ENCODE results near the gene SPNS1. TPM values are rescaled to one million over a fixed set of nuclear protein-coding genes. Genes with fewer than 3 reads are reported as not detected.
"Not testable (repeated sequence)": the region's sequence is repeated elsewhere in the genome, so short reads cannot be mapped to it uniquely, and the experiment has no call there.

SPNS1 gene
- total and polyA plus RNA-seq, 3 experiments from 2014 or later: 33.2 to 40.9 (median 36.5) TPM

GRCh38 chr16:29004496-29005139 is 30.0 kb downstream of the SPNS1 start:
- H3K4me1 Mint-ChIP-seq: peaks cover 23 to 33% (median 30%) of the 10 kb centered on the region in 3 donors
- H3K27ac ChIP-seq (ENCODE audit: low read depth, low read length); H3K27ac Mint-ChIP-seq; H3K4me3 Mint-ChIP-seq; H3K27me3 Mint-ChIP-seq; POLR2A ChIA-PET; H3K36me3 Mint-ChIP-seq; CTCF ChIA-PET; H3K9me3 Mint-ChIP-seq; H3K36me3 ChIP-seq (ENCODE audit: insufficient read depth, low read length); H3K27me3 ChIP-seq (ENCODE audit: insufficient read depth, low read length, poor library complexity, severe bottlenecking); H3K4me3 ChIP-seq (ENCODE audit: low read length); DNase-seq; H3K9me3 ChIP-seq (ENCODE audit: low read length): not testable (repeated sequence)
- peaks cover 28% of the 10 kb centered on the region for H3K4me1 ChIP-seq (ENCODE audit: insufficient read depth, low read length)

- peaks cover 36 to 52% (median 51%) of the 10 kb centered on the region in 3 donors for H3K4me1 Mint-ChIP-seq
- no peaks in the 10 kb centered on the region for H3K27me3 ChIP-seq (ENCODE audit: insufficient read depth, low read length, poor library complexity, severe bottlenecking)
These were observed 33.4 kb downstream of the SPNS1 start for GRCh38 chr16:29007730-29008593.

GRCh38 chr16:29009050-29009837 is 34.7 kb downstream of the SPNS1 start:
- ChIA-PET CTCF (interaction anchor here (1.6 kb wide), 1 partner anchor 35 kb away, joined by 3 read pairs; no protein-coding TSS in a partner anchor), POLR2A (interaction anchor here (2.2 kb wide), 1 partner anchor 23 kb away, joined by 17 read pairs; the partner anchor contains the start of gene LAT)
- Mint-ChIP-seq H3K9me3 (no peaks in the 10 kb centered on the region), H3K27me3 (no peaks in the 10 kb centered on the region), H3K4me1 (peaks cover 44 to 64% (median 63%) of the 10 kb centered on the region in 3 donors), H3K36me3 (peaks cover 0 to 2% (median 0%) of the 10 kb centered on the region in 3 donors), H3K27ac (peak overlapping the region; percentile 6 to 98 (median 92)), H3K4me3 (peak overlapping the region; percentile 7 to 88 (median 67))
- H3K27me3 ChIP-seq (ENCODE audit: insufficient read depth, low read length, poor library complexity, severe bottlenecking): no peaks in the 10 kb centered on the region
- H3K36me3 ChIP-seq (ENCODE audit: insufficient read depth, low read length): no peaks in the 10 kb centered on the region
- peaks cover 63% of the 10 kb centered on the region for H3K4me1 ChIP-seq (ENCODE audit: insufficient read depth, low read length)
- H3K9me3 ChIP-seq (ENCODE audit: low read length): no peaks in the 10 kb centered on the region
- peak overlapping the region; percentile 21 for H3K4me3 ChIP-seq (ENCODE audit: low read length)
- DNase-seq: no peak
- peak overlapping the region; percentile 74 for H3K27ac ChIP-seq (ENCODE audit: low read depth, low read length)

More at GRCh38 chr16:29007730-29008593, 33.4 kb downstream of the SPNS1 start:
- Histone ChIP-seq H3K36me3 (ENCODE audit: insufficient read depth, low read length) (no peaks in the 10 kb centered on the region), H3K27ac (ENCODE audit: low read depth, low read length) (peak overlapping the region; percentile 74), H3K4me3 (ENCODE audit: low read length) (peak overlapping the region; percentile 25), H3K9me3 (ENCODE audit: low read length) (no peaks in the 10 kb centered on the region), H3K4me1 (ENCODE audit: insufficient read depth, low read length) (peaks cover 50% of the 10 kb centered on the region)
- peak in 3 of 5 donors; percentile 55 to 85 (median 66) for DNase-seq
- ChIA-PET CTCF (interaction anchor here (1.2 kb wide), 1 partner anchor 22 kb away, joined by 5 read pairs; the partner anchor contains the start of gene LAT), POLR2A (interaction anchor here (0.7 to 2.2 kb wide), 4 partner anchors 8 to 22 kb away, joined by 3 to 17 read pairs (median 4); partner anchors contain the start of gene LAT)
- Mint-ChIP-seq H3K27me3 (no peaks in the 10 kb centered on the region), H3K4me3 (peak overlapping the region in 6 of 7 donors; percentile 49 to 80 (median 64)), H3K9me3 (no peaks in the 10 kb centered on the region), H3K36me3 (peaks cover 0 to 2% (median 0%) of the 10 kb centered on the region in 3 donors), H3K27ac (peak overlapping the region; percentile 64 to 95 (median 89))

DNA sequence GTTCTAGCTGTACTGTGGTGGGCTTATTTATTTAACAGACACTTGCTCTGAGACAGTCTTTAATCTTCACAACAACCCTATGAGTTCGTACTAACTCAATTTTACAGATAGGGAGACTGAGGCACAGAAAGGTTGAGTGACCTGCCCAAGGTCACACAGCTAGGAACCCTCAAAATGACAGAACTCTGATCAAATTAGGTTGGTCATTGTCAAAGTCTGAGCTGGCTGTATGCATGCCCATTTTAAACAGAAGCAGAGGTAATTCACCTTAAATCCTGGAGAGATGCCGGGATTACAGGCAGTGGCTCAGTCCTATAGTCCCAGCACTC is 35.2 kb downstream of the SPNS1 start:
- no peaks in the 10 kb centered on the region for H3K27me3 Mint-ChIP-seq
- no peaks in the 10 kb centered on the region for H3K27me3 ChIP-seq (ENCODE audit: insufficient read depth, low read length, poor library complexity, severe bottlenecking)
- peak overlapping the region in 3 of 7 donors; percentile 9 to 67 (median 64) for H3K4me3 Mint-ChIP-seq
- peak overlapping the region; percentile 21 for H3K4me3 ChIP-seq (ENCODE audit: low read length)
- no peak for DNase-seq
- H3K36me3 Mint-ChIP-seq: peaks cover 0 to 2% (median 0%) of the 10 kb centered on the region in 3 donors
- POLR2A ChIA-PET: interaction anchor here (0.7 to 1.4 kb wide), 3 partner anchors 22 to 1420 kb away, joined by 3 to 8 read pairs (median 5); partner anchors contain the start of gene DCTPP1
- H3K4me1 Mint-ChIP-seq: peaks cover 47 to 69% (median 68%) of the 10 kb centered on the region in 3 donors
- H3K27ac Mint-ChIP-seq: peak overlapping the region in 7 of 8 donors; percentile 2 to 94 (median 87)
- no peaks in the 10 kb centered on the region for H3K9me3 Mint-ChIP-seq
- CTCF ChIA-PET: interaction anchor here (1.6 kb wide), 1 partner anchor 36 kb away, joined by 3 read pairs; no protein-coding TSS in a partner anchor
- no peaks in the 10 kb centered on the region for H3K36me3 ChIP-seq (ENCODE audit: insufficient read depth, low read length)
- no peaks in the 10 kb centered on the region for H3K9me3 ChIP-seq (ENCODE audit: low read length)
- peaks cover 64% of the 10 kb centered on the region for H3K4me1 ChIP-seq (ENCODE audit: insufficient read depth, low read length)
- peak overlapping the region; percentile 74 for H3K27ac ChIP-seq (ENCODE audit: low read depth, low read length)

- no peak for DNase-seq
- Histone ChIP-seq H3K4me1 (ENCODE audit: insufficient read depth, low read length) (peaks cover 64% of the 10 kb centered on the region), H3K36me3 (ENCODE audit: insufficient read depth, low read length) (no peaks in the 10 kb centered on the region), H3K9me3 (ENCODE audit: low read length) (no peaks in the 10 kb centered on the region), H3K27me3 (ENCODE audit: insufficient read depth, low read length, poor library complexity, severe bottlenecking) (no peaks in the 10 kb centered on the region), H3K27ac (ENCODE audit: low read depth, low read length) (no peak overlapping the region), H3K4me3 (ENCODE audit: low read length) (no peak overlapping the region)
- H3K4me3 Mint-ChIP-seq: no peak overlapping the region
- peaks cover 45 to 65% (median 65%) of the 10 kb centered on the region in 3 donors for H3K4me1 Mint-ChIP-seq
- ChIA-PET CTCF (interaction anchor here (0.9 to 1.6 kb wide), 4 partner anchors 9 to 37 kb away, joined by 3 to 4 read pairs (median 3); partner anchors contain the start of gene SPNS1), POLR2A (interaction anchor here (0.6 to 1.4 kb wide), 2 partner anchors 14 to 24 kb away, joined by 3 to 8 read pairs; no protein-coding TSS in a partner anchor)
- H3K27me3 Mint-ChIP-seq: no peaks in the 10 kb centered on the region
- peaks cover 0 to 2% (median 0%) of the 10 kb centered on the region in 3 donors for H3K36me3 Mint-ChIP-seq
- H3K9me3 Mint-ChIP-seq: no peaks in the 10 kb centered on the region
- peak overlapping the region in 4 of 8 donors; percentile 15 to 50 (median 30) for H3K27ac Mint-ChIP-seq
These were observed 36.5 kb downstream of the SPNS1 start for GRCh38 chr16:29011112-29011511.

GRCh38 chr16:29011851-29012250 is 37.3 kb downstream of the SPNS1 start:
- Mint-ChIP-seq H3K27ac (peak overlapping the region; percentile 36 to 97 (median 90)), H3K27me3 (no peaks in the 10 kb centered on the region), H3K4me3 (no peak overlapping the region), H3K9me3 (no peaks in the 10 kb centered on the region), H3K4me1 (peaks cover 45 to 63% (median 61%) of the 10 kb centered on the region in 3 donors), H3K36me3 (peaks cover 0 to 2% (median 0%) of the 10 kb centered on the region in 3 donors)
- H3K36me3 ChIP-seq (ENCODE audit: insufficient read depth, low read length): no peaks in the 10 kb centered on the region
- H3K27me3 ChIP-seq (ENCODE audit: insufficient read depth, low read length, poor library complexity, severe bottlenecking): no peaks in the 10 kb centered on the region
- DNase-seq: no peak
- no peak overlapping the region for H3K4me3 ChIP-seq (ENCODE audit: low read length)
- ChIA-PET CTCF (interaction anchor here (1.0 to 1.1 kb wide), 2 partner anchors 8 to 38 kb away, joined by 3 to 4 read pairs; partner anchors contain the start of gene SPNS1), POLR2A (no interaction called here)
- H3K27ac ChIP-seq (ENCODE audit: low read depth, low read length): no peak overlapping the region
- peaks cover 64% of the 10 kb centered on the region for H3K4me1 ChIP-seq (ENCODE audit: insufficient read depth, low read length)
- no peaks in the 10 kb centered on the region for H3K9me3 ChIP-seq (ENCODE audit: low read length)

- peak overlapping the region; percentile 1 for H3K4me3 ChIP-seq (ENCODE audit: low read length)
- no peaks in the 10 kb centered on the region for H3K36me3 ChIP-seq (ENCODE audit: insufficient read depth, low read length)
- H3K27me3 ChIP-seq (ENCODE audit: insufficient read depth, low read length, poor library complexity, severe bottlenecking): no peaks in the 10 kb centered on the region
- H3K4me1 ChIP-seq (ENCODE audit: insufficient read depth, low read length): peaks cover 54% of the 10 kb centered on the region
- H3K27ac ChIP-seq (ENCODE audit: low read depth, low read length): peak overlapping the region; percentile 2
- H3K27me3 Mint-ChIP-seq: no peaks in the 10 kb centered on the region
- peaks cover 37 to 54% (median 52%) of the 10 kb centered on the region in 3 donors for H3K4me1 Mint-ChIP-seq
- POLR2A ChIA-PET: interaction anchor here (0.6 to 1.2 kb wide), 6 partner anchors 18 to 61 kb away, joined by 3 to 11 read pairs (median 4); partner anchors contain the start of gene LAT
- H3K27ac Mint-ChIP-seq: peak overlapping the region; percentile 78 to 97 (median 90)
- CTCF ChIA-PET: no interaction called here
- H3K9me3 ChIP-seq (ENCODE audit: low read length): no peaks in the 10 kb centered on the region
- DNase-seq: peak in 3 of 5 donors; percentile 53 to 80 (median 61)
- no peaks in the 10 kb centered on the region for H3K9me3 Mint-ChIP-seq
- peak overlapping the region; percentile 14 to 68 (median 43) for H3K4me3 Mint-ChIP-seq
- peaks cover 0 to 2% (median 0%) of the 10 kb centered on the region in 3 donors for H3K36me3 Mint-ChIP-seq
These were observed 38.5 kb downstream of the SPNS1 start for GRCh38 chr16:29012913-29013553.

Data from CD8-positive, alpha-beta memory T cell (primary cell).